Naive thymus-derived CD4-positive, alpha-beta T cell (primary cell): Measurements from ENCODE around the gene UIMC1. TPM values are rescaled to one million over a fixed set of nuclear protein-coding genes. Genes with fewer than 3 reads are reported as not detected.
"Not testable (repeated sequence)": the region's sequence is repeated elsewhere in the genome, so short reads cannot be mapped to it uniquely, and the experiment has no call there.

ENCODE experiments used
- ATAC-seq: fragments of 150-1000 bp; cut with Tn5 transposase; 2 replicates; pipeline ENCODE4 v1.10.0; 2021; ENCODE audit warnings: mild to moderate bottlenecking, moderate library complexity
- CTCF ChIA-PET: fragments of 350-600 bp; sonication (Branson Sonifier 250); formaldehyde crosslinking; loops from one replicate; lab custom pipeline; 2021; ENCODE audit warnings: antibody characterized with exemption; lab: Charles Lee
- POLR2A ChIA-PET: fragments of 350-600 bp; sonication (Branson Sonifier 250); formaldehyde crosslinking; loops from one replicate; lab custom pipeline; 2021; ENCODE audit warnings: antibody characterized with exemption, inconsistent platforms; lab: Charles Lee
- DNase-seq, 9 donors: peaks; one replicate each; pipeline versions ENCODE4 v3.0.0 to v3.0.0-alpha.2; 2020 to 2022; ENCODE audit warnings: mixed read lengths in 1 of 9
- H3K27ac ChIP-seq: one replicate; pipeline ENCODE4 v1.7.0; 2013; ENCODE audit warnings: mild to moderate bottlenecking, low read depth, low read length, moderate library complexity
- H3K27me3 ChIP-seq, 2 donors: one replicate each; pipeline ENCODE4 v1.7.0; 2013; ENCODE audit warnings: low read length in 2 of 2, mild to moderate bottlenecking in 2 of 2, moderate library complexity in 2 of 2; ENCODE audit not compliant: control insufficient read depth in 2 of 2, insufficient read depth in 2 of 2
- H3K36me3 ChIP-seq, 3 experiments: 1 replicate in 2 of 3; 2 replicates in 1 of 3; pipeline ENCODE4 v1.7.0; 2013; ENCODE audit warnings: low read length in 3 of 3, mild to moderate bottlenecking in 3 of 3, moderate library complexity in 1 of 3; ENCODE audit not compliant: insufficient read depth in 3 of 3, control insufficient read depth in 2 of 3
- H3K4me1 ChIP-seq, 2 donors: one replicate each; pipeline ENCODE4 v1.7.0; 2013; ENCODE audit warnings: low read length in 2 of 2, mild to moderate bottlenecking in 2 of 2, moderate library complexity in 1 of 2; ENCODE audit not compliant: control insufficient read depth in 2 of 2, insufficient read depth in 2 of 2
- H3K4me3 ChIP-seq: 2 replicates; pipeline ENCODE4 v1.7.0; 2013; ENCODE audit warnings: mild to moderate bottlenecking, low read length
- H3K9me3 ChIP-seq, 3 experiments: 1 replicate in 2 of 3; 2 replicates in 1 of 3; pipeline ENCODE4 v1.7.0; 2013; ENCODE audit warnings: low read length in 3 of 3; ENCODE audit not compliant: control insufficient read depth in 2 of 3
- H3K27ac Mint-ChIP-seq, 9 donors: one replicate each; pipeline ENCODE4 v1.8.0; 2020 to 2022; ENCODE audit warnings: mixed read lengths in 9 of 9, mild to moderate bottlenecking in 8 of 9, moderate library complexity in 5 of 9, inconsistent platforms in 2 of 9
- H3K27me3 Mint-ChIP-seq, 5 donors: one replicate each; pipeline ENCODE4 v1.8.0; 2021 to 2022; ENCODE audit warnings: mixed read lengths in 5 of 5, mild to moderate bottlenecking in 1 of 5
- H3K36me3 Mint-ChIP-seq, 5 donors: one replicate each; pipeline ENCODE4 v1.8.0; 2020 to 2022; ENCODE audit warnings: mixed read lengths in 5 of 5, mild to moderate bottlenecking in 3 of 5, inconsistent platforms in 1 of 5
- H3K4me1 Mint-ChIP-seq, 7 donors: one replicate each; pipeline ENCODE4 v1.8.0; 2020 to 2022; ENCODE audit warnings: mixed read lengths in 7 of 7, mild to moderate bottlenecking in 3 of 7, inconsistent platforms in 1 of 7
- H3K4me3 Mint-ChIP-seq, 10 donors: one replicate each; pipeline ENCODE4 v1.8.0; 2020 to 2022; ENCODE audit warnings: mild to moderate bottlenecking in 10 of 10, mixed read lengths in 10 of 10, moderate library complexity in 6 of 10, inconsistent platforms in 2 of 10
- H3K9me3 Mint-ChIP-seq, 11 donors: one replicate each; pipeline ENCODE4 v1.8.0; 2020 to 2022; ENCODE audit warnings: mixed read lengths in 11 of 11, mild to moderate bottlenecking in 4 of 11, inconsistent platforms in 1 of 11, moderate library complexity in 1 of 11
- intact Hi-C, 2 donors: fragments of 100-400 bp; cut with micrococcal nuclease; formaldehyde crosslinking; loops; one replicate each; pipeline ENCODE4 v1.15.1; 2023
- polyA plus RNA-seq, 2 donors: library from polyadenylated mRNA; unstranded; fragments of 300-500 nt; fragmentation: Illumina TruSeq; gene quantifications; one replicate each; pipeline ENCODE4 v1.2.3, GENCODE V29; 2021
- total RNA-seq, 6 experiments: library from RNA in 5 of 6; stranded (reverse) in 5 of 6; gene quantifications; 1 replicate in 5 of 6; 2 replicates in 1 of 6; pipeline ENCODE4 v1.2.3 and lab custom pipeline; 2021 to 2026

Gene UIMC1
- total and polyA plus RNA-seq, 7 experiments from 2014 or later: 17.5 to 60.8 (median 56.8) TPM

- Histone ChIP-seq H3K27me3 (no peaks in the 10 kb centered on the region), H3K36me3 (no peaks in the 10 kb centered on the region), H3K4me3 (no peak overlapping the region), H3K9me3 (no peaks in the 10 kb centered on the region), H3K4me1 (peaks cover 0 to 5% of the 10 kb centered on the region in 2 donors), H3K27ac (no peak overlapping the region)
- H3K27me3 Mint-ChIP-seq: no peaks in the 10 kb centered on the region
- peaks cover 30 to 62% (median 42%) of the 10 kb centered on the region in 7 donors for H3K4me1 Mint-ChIP-seq
- peak overlapping the region in 2 of 9 donors; percentile 38 to 84 for H3K27ac Mint-ChIP-seq
- ChIA-PET CTCF (no interaction called here), POLR2A (interaction anchor here (1.2 kb wide), 1 partner anchor 24 kb away, joined by 3 read pairs; no protein-coding TSS in a partner anchor)
- H3K9me3 Mint-ChIP-seq: peaks cover 0 to 24% (median 3%) of the 10 kb centered on the region in 11 donors
- H3K36me3 Mint-ChIP-seq: peaks cover 0 to 35% (median 28%) of the 10 kb centered on the region in 5 donors
- DNase-seq (no peak), ATAC-seq (peak; percentile 62)
- intact Hi-C loops: loop anchor here in 1 of 2 donors (1.0 kb wide), 1 partner anchor 16 kb away; no protein-coding TSS in a partner anchor
- peak overlapping the region in 2 of 10 donors; percentile 4 to 7 for H3K4me3 Mint-ChIP-seq
Observed at GRCh38 chr5:176995896-176996767, 10.4 kb downstream of the UIMC1 start.

- ATAC-seq (no peak), DNase-seq (no peak)
- H3K4me1 ChIP-seq: peaks cover 0 to 5% of the 10 kb centered on the region in 2 donors
- H3K4me3 ChIP-seq: no peak overlapping the region
- H3K9me3 ChIP-seq: no peaks in the 10 kb centered on the region
- Mint-ChIP-seq H3K36me3 (peaks cover 0 to 30% (median 28%) of the 10 kb centered on the region in 5 donors), H3K27me3 (no peaks in the 10 kb centered on the region), H3K9me3 (peaks cover 0 to 24% (median 3%) of the 10 kb centered on the region in 11 donors), H3K4me3 (no peak overlapping the region), H3K4me1 (peaks cover 31 to 56% (median 38%) of the 10 kb centered on the region in 7 donors), H3K27ac (no peak overlapping the region)
- ChIA-PET POLR2A (no interaction called here), CTCF (no interaction called here)
- intact Hi-C loops: no loop called here
- H3K36me3 ChIP-seq: no peaks in the 10 kb centered on the region
- no peak overlapping the region for H3K27ac ChIP-seq
- H3K27me3 ChIP-seq: no peaks in the 10 kb centered on the region
Observed at GRCh38 chr5:176995122-176995490, 11.5 kb downstream of the UIMC1 start.

GRCh38 chr5:176994460-176995121, 12.0 kb downstream of the UIMC1 start:
- H3K27me3 ChIP-seq: no peaks in the 10 kb centered on the region
- H3K27ac ChIP-seq: no peak overlapping the region
- intact Hi-C loops: no loop called here
- H3K4me1 ChIP-seq: peaks cover 0 to 5% of the 10 kb centered on the region in 2 donors
- no peak overlapping the region for H3K4me3 ChIP-seq
- H3K36me3 Mint-ChIP-seq: peaks cover 0 to 29% (median 25%) of the 10 kb centered on the region in 5 donors
- H3K36me3 ChIP-seq: no peaks in the 10 kb centered on the region
- H3K9me3 ChIP-seq: no peaks in the 10 kb centered on the region
- ChIA-PET POLR2A (no interaction called here), CTCF (no interaction called here)
- DNase-seq (no peak), ATAC-seq (peak; percentile 86)
- no peak overlapping the region for H3K27ac Mint-ChIP-seq
- peaks cover 33 to 52% (median 39%) of the 10 kb centered on the region in 7 donors for H3K4me1 Mint-ChIP-seq
- H3K9me3 Mint-ChIP-seq: peaks cover 0 to 24% (median 3%) of the 10 kb centered on the region in 11 donors
- peak overlapping the region in 2 of 10 donors; percentile 3 to 21 for H3K4me3 Mint-ChIP-seq
- H3K27me3 Mint-ChIP-seq: no peaks in the 10 kb centered on the region

GRCh38 chr5:176993081-176993480, 13.5 kb downstream of the UIMC1 start:
- Mint-ChIP-seq H3K36me3 (peaks cover 0 to 27% (median 26%) of the 10 kb centered on the region in 5 donors), H3K9me3 (peaks cover 0 to 24% (median 3%) of the 10 kb centered on the region in 11 donors), H3K4me1 (peaks cover 35 to 56% (median 44%) of the 10 kb centered on the region in 7 donors), H3K27ac (peak overlapping the region in 1 of 9 donors; percentile 47)
- H3K9me3 ChIP-seq, H3K27ac ChIP-seq, H3K27me3 Mint-ChIP-seq, intact Hi-C loops, H3K4me1 ChIP-seq, H3K36me3 ChIP-seq, H3K27me3 ChIP-seq, DNase-seq, ATAC-seq, H3K4me3 Mint-ChIP-seq, H3K4me3 ChIP-seq: not testable (repeated sequence)
- ChIA-PET POLR2A (interaction anchor here (1.0 kb wide), 1 partner anchor 12 kb away, joined by 3 read pairs; no protein-coding TSS in a partner anchor), CTCF (interaction anchor here (0.7 kb wide), 1 partner anchor 74 kb away, joined by 3 read pairs; no protein-coding TSS in a partner anchor)

GRCh38 chr5:176987583-176987982, 19.0 kb downstream of the UIMC1 start:
- Histone ChIP-seq H3K4me3 (no peak overlapping the region), H3K9me3 (no peaks in the 10 kb centered on the region), H3K4me1 (peaks cover 6 to 12% of the 10 kb centered on the region in 2 donors), H3K36me3 (no peaks in the 10 kb centered on the region), H3K27me3 (no peaks in the 10 kb centered on the region), H3K27ac (no peak overlapping the region)
- ATAC-seq (no peak), DNase-seq (no peak)
- CTCF ChIA-PET: no interaction called here
- peak overlapping the region in 2 of 9 donors; percentile 62 to 82 for H3K27ac Mint-ChIP-seq
- no peaks in the 10 kb centered on the region for H3K27me3 Mint-ChIP-seq
- H3K4me3 Mint-ChIP-seq: no peak overlapping the region
- peaks cover 0 to 10% (median 4%) of the 10 kb centered on the region in 5 donors for H3K36me3 Mint-ChIP-seq
- POLR2A ChIA-PET: no interaction called here
- intact Hi-C loops: no loop called here
- H3K9me3 Mint-ChIP-seq: no peaks in the 10 kb centered on the region
- H3K4me1 Mint-ChIP-seq: peaks cover 18 to 44% (median 28%) of the 10 kb centered on the region in 7 donors

GRCh38 chr5:176986280-176986679, 20.3 kb downstream of the UIMC1 start:
- Mint-ChIP-seq H3K4me1 (peaks cover 18 to 41% (median 28%) of the 10 kb centered on the region in 7 donors), H3K36me3 (peaks cover 0 to 13% (median 8%) of the 10 kb centered on the region in 5 donors), H3K27ac (peak overlapping the region in 6 of 9 donors; percentile 39 to 92 (median 88)), H3K4me3 (peak overlapping the region in 5 of 10 donors; percentile 25 to 69 (median 35)), H3K9me3 (no peaks in the 10 kb centered on the region), H3K27me3 (no peaks in the 10 kb centered on the region)
- Histone ChIP-seq H3K36me3 (peaks cover 0 to 5% (median 0%) of the 10 kb centered on the region in 3 experiments), H3K4me3 (no peak overlapping the region), H3K4me1 (peaks cover 6 to 12% of the 10 kb centered on the region in 2 donors), H3K27me3 (no peaks in the 10 kb centered on the region), H3K9me3 (no peaks in the 10 kb centered on the region), H3K27ac (no peak overlapping the region)
- intact Hi-C loops: no loop called here
- no peak for DNase-seq
- ATAC-seq: no peak
- CTCF ChIA-PET: interaction anchor here (1.1 to 1.2 kb wide), 2 partner anchors 36 to 390 kb away, joined by 3 to 6 read pairs; partner anchors contain the start of gene ZNF346
- POLR2A ChIA-PET: interaction anchor here (1.7 kb wide), 1 partner anchor 20 kb away, joined by 8 read pairs; the partner anchor contains the start of gene UIMC1
